AG10803 (cell line): ENCODE results near the gene KCNC4.
A peak's percentile ranks its signal among the peaks of the same experiment; 100 is the strongest.

ENCODE experiments used
- DNase-seq: peaks from one replicate; pipeline ENCODE4 v3.0.0; 2010; ENCODE audit warnings: low read depth
- H3K4me3 ChIP-seq: 2 replicates; pipeline ENCODE4 v1.5.1; 2011; ENCODE audit warnings: mild to moderate bottlenecking, low read length, control low read depth
- TF ChIP-seq, protein P1 (sequence below): conservative IDR thresholded peaks from 2 replicates; pipeline ENCODE4 v1.5.1; 2011; ENCODE audit warnings: mild to moderate bottlenecking, low read length, control low read depth, inconsistent platforms

Gene KCNC4

DNA sequence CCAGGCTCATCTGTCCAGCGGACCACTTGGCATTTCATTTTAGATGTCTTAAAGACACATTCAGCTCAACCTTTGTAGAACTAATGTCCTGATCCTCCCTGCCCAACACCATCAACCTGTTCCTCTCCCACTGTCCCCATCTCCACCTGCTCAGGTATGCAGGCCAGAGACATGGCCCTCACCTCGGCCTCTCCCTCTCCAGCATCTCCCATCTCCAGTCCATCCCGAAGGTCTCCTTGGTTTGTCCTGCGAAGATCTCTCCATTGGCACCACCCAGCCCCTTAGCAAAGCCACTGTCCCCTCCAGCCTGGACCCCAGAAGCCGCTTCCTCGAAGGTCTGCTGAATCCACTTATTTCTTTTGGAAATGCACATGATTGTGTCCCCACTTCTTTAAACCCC is 20.9 kb upstream of the KCNC4 start:
- TF ChIP-seq, protein P1, sequence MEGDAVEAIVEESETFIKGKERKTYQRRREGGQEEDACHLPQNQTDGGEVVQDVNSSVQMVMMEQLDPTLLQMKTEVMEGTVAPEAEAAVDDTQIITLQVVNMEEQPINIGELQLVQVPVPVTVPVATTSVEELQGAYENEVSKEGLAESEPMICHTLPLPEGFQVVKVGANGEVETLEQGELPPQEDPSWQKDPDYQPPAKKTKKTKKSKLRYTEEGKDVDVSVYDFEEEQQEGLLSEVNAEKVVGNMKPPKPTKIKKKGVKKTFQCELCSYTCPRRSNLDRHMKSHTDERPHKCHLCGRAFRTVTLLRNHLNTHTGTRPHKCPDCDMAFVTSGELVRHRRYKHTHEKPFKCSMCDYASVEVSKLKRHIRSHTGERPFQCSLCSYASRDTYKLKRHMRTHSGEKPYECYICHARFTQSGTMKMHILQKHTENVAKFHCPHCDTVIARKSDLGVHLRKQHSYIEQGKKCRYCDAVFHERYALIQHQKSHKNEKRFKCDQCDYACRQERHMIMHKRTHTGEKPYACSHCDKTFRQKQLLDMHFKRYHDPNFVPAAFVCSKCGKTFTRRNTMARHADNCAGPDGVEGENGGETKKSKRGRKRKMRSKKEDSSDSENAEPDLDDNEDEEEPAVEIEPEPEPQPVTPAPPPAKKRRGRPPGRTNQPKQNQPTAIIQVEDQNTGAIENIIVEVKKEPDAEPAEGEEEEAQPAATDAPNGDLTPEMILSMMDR = no peak
- no peak for DNase-seq
- H3K4me3 ChIP-seq = no peak overlapping the region

DNA sequence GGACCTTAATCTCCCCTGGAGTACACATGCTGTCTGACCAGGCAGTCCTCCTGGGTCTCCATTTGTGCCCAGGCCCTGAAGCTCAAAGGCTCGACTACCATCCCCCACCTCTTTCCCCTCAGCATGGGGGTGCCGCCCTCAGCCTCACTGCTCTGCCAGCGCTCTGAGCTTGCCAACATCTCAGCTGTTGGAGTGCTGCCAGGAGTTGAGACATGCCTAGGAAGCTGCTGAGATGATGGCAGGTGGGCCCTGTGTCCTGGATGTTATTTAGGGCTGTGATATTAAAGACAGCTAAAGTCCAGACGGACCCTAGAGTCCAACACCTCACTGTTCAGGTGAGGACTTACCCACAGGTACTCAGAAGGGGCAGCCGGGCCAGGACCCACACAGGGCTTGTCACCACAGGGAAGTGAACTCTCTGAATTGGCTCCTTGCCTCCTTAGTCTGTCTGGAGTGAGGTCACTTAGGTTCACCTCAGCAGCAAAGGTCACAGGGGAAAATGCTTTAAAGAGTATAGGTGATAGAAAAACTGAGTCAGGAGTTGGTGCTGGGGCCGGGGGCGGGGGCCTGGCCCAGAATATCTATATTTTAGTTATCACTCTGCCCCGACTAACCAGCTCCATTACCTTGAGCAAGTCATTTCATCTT is 19.7 kb upstream of the KCNC4 start:
- DNase-seq = no peak
- H3K4me3 ChIP-seq = no peak overlapping the region

DNA sequence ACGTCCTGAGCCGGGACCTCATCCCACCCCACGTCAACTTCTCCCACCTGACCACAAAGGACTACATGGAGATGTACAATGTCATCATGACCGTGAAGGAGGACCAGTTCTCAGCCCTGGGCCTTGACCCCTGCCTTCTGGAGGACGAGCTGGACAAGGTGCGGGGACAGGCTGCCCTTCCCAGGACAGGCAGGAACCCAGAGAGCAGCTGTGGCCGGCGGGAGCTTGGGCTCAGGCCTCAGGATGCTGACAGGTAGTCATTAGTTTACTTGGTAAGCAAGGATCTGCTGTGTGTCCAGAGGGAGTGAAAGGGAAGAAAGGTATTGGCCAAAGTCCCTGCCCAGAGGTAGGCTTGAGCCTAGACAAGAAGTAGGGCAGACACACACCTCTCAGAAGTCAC is 17.6 kb upstream of the KCNC4 start:
- H3K4me3 ChIP-seq = no peak overlapping the region
- TF ChIP-seq, protein P1 = no peak
- DNase-seq = no peak

More for the DNA sequence above, 19.7 kb upstream of the KCNC4 start:
- TF ChIP-seq, protein P1 = no peak

DNA sequence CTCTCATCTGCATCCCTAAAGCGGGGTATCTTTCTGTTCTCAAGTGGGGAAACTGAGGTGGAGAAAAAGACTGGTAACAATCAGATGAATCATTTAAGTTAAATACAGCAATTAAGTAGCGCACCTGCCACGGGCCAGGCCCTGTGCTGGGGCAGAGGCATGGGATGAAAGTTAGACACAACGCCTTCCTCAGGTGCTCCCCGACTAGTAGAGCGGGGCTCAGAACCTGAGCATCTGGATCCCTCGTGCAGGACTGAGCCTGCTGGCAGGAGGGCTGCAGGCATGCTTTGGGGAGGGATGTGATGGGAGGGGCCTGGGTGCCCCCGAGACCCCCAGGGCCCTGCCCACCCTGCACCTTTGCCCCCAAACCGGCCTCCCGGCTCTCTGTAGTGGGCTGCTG is 14.9 kb upstream of the KCNC4 start:
- no peak for DNase-seq
- TF ChIP-seq, protein P1 = no peak
- no peak overlapping the region for H3K4me3 ChIP-seq

DNA sequence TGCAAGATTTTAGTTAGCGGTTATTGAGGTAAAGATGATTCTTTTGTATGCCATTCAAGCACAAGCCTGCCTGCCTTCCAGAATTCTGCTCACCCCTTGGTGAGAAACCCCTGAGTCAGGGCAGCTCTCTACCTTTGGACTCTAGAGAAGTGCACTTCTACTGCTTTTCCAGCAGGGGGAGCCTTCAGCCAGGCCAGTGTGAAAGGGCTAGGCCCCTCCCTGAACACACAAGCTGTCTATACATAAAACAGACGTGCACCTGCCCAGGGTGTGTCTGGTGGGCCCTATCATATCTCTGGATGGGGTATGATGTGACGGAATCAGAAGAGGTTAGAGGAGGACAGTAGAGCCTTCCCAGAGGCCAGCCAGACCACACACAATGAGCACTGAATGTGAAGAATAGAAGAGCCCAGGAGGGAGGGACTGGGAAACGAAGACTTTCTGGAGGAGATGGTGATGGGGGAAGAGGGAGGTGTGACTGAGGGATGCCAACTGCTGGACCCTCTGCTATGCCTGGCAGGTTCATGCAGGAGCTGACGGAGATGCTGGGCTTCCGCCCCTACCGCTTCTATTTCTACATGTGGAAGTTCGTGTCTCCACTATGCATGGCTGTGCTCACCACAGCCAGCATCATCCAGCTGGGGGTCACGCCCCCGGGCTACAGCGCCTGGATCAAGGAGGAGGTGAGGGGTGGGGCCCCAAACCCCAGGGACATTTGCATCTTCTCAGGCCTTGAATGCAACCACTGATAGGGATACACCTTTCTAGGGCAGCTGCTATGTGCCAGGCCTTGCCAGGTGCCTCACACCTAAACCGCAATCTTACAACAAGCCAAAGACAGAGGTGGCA is 13.0 kb upstream of the KCNC4 start:
- peak; percentile 33 for DNase-seq
- no peak overlapping the region for H3K4me3 ChIP-seq
- TF ChIP-seq, protein P1 = peak; percentile 97

DNA sequence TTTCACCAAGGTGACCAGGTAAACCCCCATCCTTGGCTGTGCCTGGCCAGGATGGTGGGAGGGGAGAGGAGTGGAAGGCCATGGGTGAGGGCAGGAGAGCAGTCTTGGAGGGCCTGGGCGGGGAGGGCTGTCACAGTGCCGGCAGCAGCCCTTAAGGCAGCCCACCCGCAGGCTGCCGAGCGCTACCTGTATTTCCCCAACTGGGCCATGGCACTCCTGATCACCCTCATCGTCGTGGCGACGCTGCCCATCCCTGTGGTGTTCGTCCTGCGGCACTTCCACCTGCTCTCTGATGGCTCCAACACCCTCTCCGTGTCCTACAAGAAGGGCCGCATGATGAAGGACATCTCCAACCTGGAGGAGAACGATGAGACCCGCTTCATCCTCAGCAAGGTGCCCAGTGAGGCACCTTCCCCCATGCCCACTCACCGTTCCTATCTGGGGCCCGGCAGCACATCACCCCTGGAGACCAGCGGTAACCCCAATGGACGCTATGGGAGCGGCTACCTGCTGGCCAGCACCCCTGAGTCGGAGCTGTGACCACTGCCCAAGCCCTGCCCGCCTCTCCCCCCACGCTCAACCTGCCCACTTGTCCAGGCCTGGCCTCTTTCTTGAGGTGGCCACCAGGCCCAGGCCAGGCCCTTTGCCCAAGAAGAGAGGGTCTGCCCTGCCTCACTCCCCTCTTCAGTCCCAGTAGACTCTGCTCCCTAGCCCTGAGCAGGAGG is 12.0 kb upstream of the KCNC4 start:
- no peak for DNase-seq
- H3K4me3 ChIP-seq = no peak overlapping the region
- TF ChIP-seq, protein P1 = no peak
